Heart left ventricle (tissue), 16 donors: ENCODE data around the gene ATP6V0A1. TPM values are rescaled to one million over a fixed set of nuclear protein-coding genes. Genes with fewer than 3 reads are reported as not detected.
"Not testable (repeated sequence)": the region's sequence is repeated elsewhere in the genome, so short reads cannot be mapped to it uniquely, and the experiment has no call there.

Experiments
- ATAC-seq, 4 donors: fragments of 200-7000 bp; cut with Tn5 transposase; one replicate each; pipeline ENCODE4 v1.9.1; 2020 to 2022; ENCODE audit warnings: moderate library complexity in 4 of 4, mild to moderate bottlenecking in 3 of 4, moderate number of reproducible peaks in 1 of 4
- DNase-seq, 5 donors: peaks; one replicate each; pipeline ENCODE4 v3.0.0-alpha.2; 2020
- H3K27ac ChIP-seq, 12 donors: fragments of 200-600 bp; sonication (generic) in 4 of 12; one replicate each; pipeline versions ENCODE4 v1.5.0 to v1.8.0; 2016 to 2022; ENCODE audit warnings: mild to moderate bottlenecking in 2 of 12
- H3K27me3 ChIP-seq, 9 donors: fragments of 200-600 bp; sonication (generic) in 2 of 9; one replicate each; pipeline versions ENCODE4 v1.5.1 to v1.8.0; 2016 to 2022; ENCODE audit warnings: mild to moderate bottlenecking in 3 of 9
- H3K36me3 ChIP-seq, 9 donors: fragments of 200-600 bp; sonication (generic) in 2 of 9; one replicate each; pipeline versions ENCODE4 v1.5.0 to v1.8.0; 2018 to 2022; ENCODE audit warnings: mild to moderate bottlenecking in 2 of 9
- H3K4me1 ChIP-seq, 12 donors: fragments of 200-600 bp; sonication (generic) in 4 of 12; one replicate each; pipeline versions ENCODE4 v1.5.0 to v1.8.0; 2016 to 2022; ENCODE audit warnings: mild to moderate bottlenecking in 3 of 12
- H3K4me3 ChIP-seq, 12 donors: fragments of 200-600 bp; sonication (generic) in 4 of 12; one replicate each; pipeline versions ENCODE4 v1.5.0 to v1.8.0; 2017 to 2022; ENCODE audit warnings: mild to moderate bottlenecking in 9 of 12, moderate library complexity in 4 of 12
- H3K9me3 ChIP-seq, 12 donors: fragments of 200-600 bp; sonication (generic) in 4 of 12; one replicate each; pipeline versions ENCODE4 v1.5.0 to v1.8.0; 2016 to 2022; ENCODE audit warnings: mild to moderate bottlenecking in 1 of 12
- CTCF ChIP-seq, 12 donors: fragments of 200-600 bp; sonication (generic) in 4 of 12; IDR thresholded peaks; one replicate each; pipeline versions ENCODE4 v1.5.0 to v1.8.0; 2018 to 2022; ENCODE audit warnings: antibody characterized with exemption in 12 of 12, mild to moderate bottlenecking in 5 of 12
- POLR2A ChIP-seq, 2 donors: fragments of 450-650 bp; IDR thresholded peaks; one replicate each; pipeline ENCODE4 v1.6.1; 2017; ENCODE audit warnings: antibody characterized with exemption in 2 of 2, mild to moderate bottlenecking in 2 of 2, moderate library complexity in 2 of 2
- WGBS, 4 donors: extraction: QIAGEN DNeasy Blood & Tissue Kit in 2 of 4; methylation state at CpG; one replicate each; pipeline versions ENCODE4 v1.1.5 to v1.1.7; 2013 to 2018; 5-methylcytosine and 5-hydroxymethylcytosine counted together
- intact Hi-C, 10 donors: fragments of 100-400 bp; cut with DNase I; formaldehyde crosslinking; loops; one replicate each; pipeline versions ENCODE4 v1.11.1 to v1.14.2; 2022
- polyA plus RNA-seq, 2 donors: library from polyadenylated mRNA; stranded (reverse); fragments of 200-250 nt; gene quantifications; one replicate each; pipeline ENCODE4 v1.2.3, GENCODE V29; 2013
- total RNA-seq, 9 donors: library from RNA; depleted of rRNA in 2 of 9; stranded (reverse); fragments of >200 nt in 2 of 9; fragmentation: NEBNext Ultra II Directional in 3 of 9; extraction: Animal tissue kit (Norgen Biotek cat#: 25700) in 3 of 9; gene quantifications; one replicate each; pipeline versions ENCODE4 v1.1.0 to v1.2.4, GENCODE V29; 2016 to 2023
- donor health status: ischemic (EF 13 %, LVEDD 7.1; RV severe dilation, severe dysfunction).
- donor health status: healthy with polysubstance abuse.
- donor health status: DM: no; HTN: yes; CAD: no.
- donor health status: DM: no; HTN: no; CAD: no.
- donor health status: ischemic (EF 25% LVEDD 6.9; RV normal size, moderate dysfunction).
- donor health status: ischemic (EF 25% LVEDD 5.7; RV mildly dilated, moderate dysfunction).
- donor health status: healthy.
- donor health status: DM: yes; HTN: yes; CAD: no.
- donor health status: ischemic (EF 35%, LVEDD 5.7; RV mildly dilated, moderate dysfunction).
- donor health status: nonischemic (EF 11% LVEDD 7.7; RV severe dilation, severe dysfunction).
- donor health status: DM: yes; HTN: yes; CAD: no.
- donor health status: PGD.
- donor health status: ischemic (EF 29% LVEDD 5.4; RV normal size, mild dysfunction).
- donor health status: nonischemic (EF 23%, LVEDD 6.1; RV moderate dilation, normal function).

The ATP6V0A1 gene
- total and polyA plus RNA-seq, 11 donors = 24.3 to 65.9 (median 35.9) TPM

GRCh38 chr17:42548993-42549755 is 90.5 kb downstream of the ATP6V0A1 start:
- intact Hi-C loops = no loop called here
- no peaks in the 10 kb centered on the region for H3K9me3 ChIP-seq
- TF ChIP-seq POLR2A (IDR thresholded peaks at IDR 0.05) = no peak
- TF ChIP-seq CTCF (IDR thresholded peaks at IDR 0.05) = no peak
- no peak overlapping the region for H3K27ac ChIP-seq
- H3K4me1 ChIP-seq = peaks cover 0 to 35% (median 19%) of the 10 kb centered on the region in 12 donors
- no peak overlapping the region for H3K4me3 ChIP-seq
- 85 to 86% (median 85%) methylated on average over 14 of the region's 14 CpGs for WGBS, 4 donors
- H3K36me3 ChIP-seq = peaks cover 0 to 12% (median 2%) of the 10 kb centered on the region in 9 donors
- ATAC-seq = no peak
- DNase-seq = no peak
- H3K27me3 ChIP-seq = peaks cover 0 to 4% (median 0%) of the 10 kb centered on the region in 9 donors

GRCh38 chr17:42552736-42553135 is 94.1 kb downstream of the ATP6V0A1 start, which contains the start of gene HSD17B1:
TSS of gene HSD17B1 (plus strand) at chr17:42552923. CDS start at chr17:42552934, 11 bp downstream.
- ATAC-seq, intact Hi-C loops, H3K9me3 ChIP-seq, DNase-seq, H3K36me3 ChIP-seq, H3K27me3 ChIP-seq: not testable (repeated sequence)
- H3K4me1 ChIP-seq = peaks cover 0 to 39% (median 22%) of the 10 kb centered on the region in 12 donors
- peak within 1 kb of the TSS in 8 of 12 donors; percentile 84 to 97 (median 90) for H3K27ac ChIP-seq
- WGBS, 4 donors = 85 to 95% (median 88%) methylated on average over 14 to 15 of the region's 15 CpGs
- peak within 1 kb of the TSS in 10 of 12 donors; percentile 68 to 98 (median 87) for H3K4me3 ChIP-seq

- no peak for TF ChIP-seq CTCF (IDR thresholded peaks at IDR 0.05)
- no peak for TF ChIP-seq POLR2A (IDR thresholded peaks at IDR 0.05)
- ATAC-seq (peak in 3 of 4 donors; percentile 3 to 19 (median 11)), DNase-seq (peak in 2 of 5 donors; percentile 37 to 64)
- Histone ChIP-seq H3K27me3 (peaks cover 0 to 3% (median 0%) of the 10 kb centered on the region in 9 donors), H3K36me3 (peaks cover 0 to 5% (median 0%) of the 10 kb centered on the region in 9 donors), H3K27ac (peak overlapping the region in 5 of 12 donors; percentile 89 to 97 (median 93)), H3K9me3 (no peaks in the 10 kb centered on the region), H3K4me3 (peak overlapping the region in 10 of 12 donors; percentile 68 to 98 (median 87)), H3K4me1 (peaks cover 0 to 33% (median 18%) of the 10 kb centered on the region in 12 donors)
- intact Hi-C loops = no loop called here
- WGBS, 4 donors = 66 to 77% (median 74%) methylated on average over 30 to 45 of the region's 45 CpGs
Measured at GRCh38 chr17:42553161-42553818, 94.6 kb downstream of the ATP6V0A1 start.

- ATAC-seq (peak in 2 of 4 donors; percentile 13 to 17), DNase-seq (peak in 1 of 5 donors; percentile 62)
- intact Hi-C loops = no loop called here
- no peaks in the 10 kb centered on the region for H3K9me3 ChIP-seq
- peaks cover 0 to 28% (median 15%) of the 10 kb centered on the region in 12 donors for H3K4me1 ChIP-seq
- H3K36me3 ChIP-seq = peaks cover 0 to 5% (median 0%) of the 10 kb centered on the region in 9 donors
- H3K27ac ChIP-seq = peak overlapping the region in 11 of 12 donors; percentile 82 to 97 (median 89)
- WGBS, 4 donors = 42 to 76% (median 51%) methylated on average over 10 to 16 of the region's 16 CpGs
- H3K4me3 ChIP-seq = peak overlapping the region; percentile 65 to 98 (median 82)
- H3K27me3 ChIP-seq = no peaks in the 10 kb centered on the region
- TF ChIP-seq POLR2A (IDR thresholded peaks at IDR 0.05) (no peak), CTCF (IDR thresholded peaks at IDR 0.05) (no peak)
Measured at GRCh38 chr17:42553866-42554249, 95.2 kb downstream of the ATP6V0A1 start.
